Kidney (tissue), 14 donors: ENCODE measurements around the gene CMIP. TPM values are rescaled to one million over a fixed set of nuclear protein-coding genes. Genes with fewer than 3 reads are reported as not detected.

Experiments
- DNase-seq, 5 donors: peaks; one replicate each; pipeline ENCODE4 v3.0.0-alpha.2; 2013 to 2020
- FAIRE-seq: peaks from 2 replicates; lab custom pipeline; 2012; peaks lifted over from hg19 to GRCh38; lab: Jason Lieb, UNC
- H3K27ac ChIP-seq, 2 donors: one replicate each; pipeline ENCODE4 v1.7.0; 2013; ENCODE audit warnings: low read depth in 2 of 2, low read length in 2 of 2, inconsistent platforms in 1 of 2
- H3K27me3 ChIP-seq: one replicate; pipeline ENCODE4 v1.7.1; 2013; ENCODE audit warnings: low read length, inconsistent platforms; ENCODE audit not compliant: control insufficient read depth, insufficient read depth
- H3K36me3 ChIP-seq, 3 donors: one replicate each; pipeline versions ENCODE4 v1.7.0 to v1.7.1; 2013; ENCODE audit warnings: low read length in 3 of 3, control low read depth in 1 of 3, inconsistent platforms in 1 of 3; ENCODE audit not compliant: insufficient read depth in 3 of 3, control insufficient read depth in 2 of 3
- H3K4me1 ChIP-seq, 3 donors: one replicate each; pipeline versions ENCODE4 v1.7.0 to v1.7.1; 2013; ENCODE audit warnings: low read length in 3 of 3, inconsistent platforms in 1 of 3, low read depth in 1 of 3; ENCODE audit not compliant: control insufficient read depth in 2 of 3, insufficient read depth in 2 of 3
- H3K4me3 ChIP-seq, 3 donors: one replicate each; pipeline versions ENCODE4 v1.7.0 to v1.8.1; 2013; ENCODE audit warnings: low read length in 3 of 3, control low read depth in 1 of 3, inconsistent platforms in 1 of 3
- H3K9ac ChIP-seq, 3 donors: one replicate each; pipeline versions ENCODE4 v1.7.0 to v1.7.1; 2013; ENCODE audit warnings: low read length in 3 of 3, control low read depth in 1 of 3, inconsistent platforms in 1 of 3
- H3K9me3 ChIP-seq, 3 donors: one replicate each; pipeline versions ENCODE4 v1.7.0 to v1.7.1; 2013; ENCODE audit warnings: low read length in 3 of 3, control low read depth in 1 of 3, inconsistent platforms in 1 of 3; ENCODE audit not compliant: control insufficient read depth in 2 of 3, insufficient read depth in 1 of 3
- intact Hi-C: fragments of 100-400 bp; cut with DNase I; formaldehyde crosslinking; loops from one replicate; pipeline ENCODE4 v1.11.1; 2022
- polyA plus RNA-seq: library from polyadenylated mRNA; stranded (reverse); fragments of 350-450 nt; fragmentation: Illumina TruSeq; extraction: RNeasy Lipid Tissue Mini Kit (QIAGEN cat#74804); gene quantifications from one replicate; pipeline ENCODE4 v1.2.3, GENCODE V29; 2014; ENCODE audit warnings: low read depth, low replicate concordance; ENCODE audit not compliant: insufficient read depth
- total RNA-seq: library from RNA; stranded (reverse); fragmentation: NEBNext Ultra II Directional; extraction: Animal tissue kit (Norgen Biotek cat#: 25700); gene quantifications from one replicate; pipeline ENCODE4 v1.2.1, GENCODE V29; 2021
- TF ChIP-seq, protein P1 (sequence below): IDR thresholded peaks from 3 replicates; pipeline ENCODE4 v1.5.1; 2012; ENCODE audit warnings: mild to moderate bottlenecking, moderate library complexity, borderline replicate concordance; ENCODE audit not compliant: insufficient read depth; ENCODE audit errors: extremely low read depth
- donor health status: control.
- donor health status: control.
- donor health status: control.
- donor health status: control.
- donor health status: control.
- donor health status: DM: yes; HTN: yes; CAD: no.
- donor health status: Normal renal cell carcinoma (clear cell type).

Gene CMIP
- total and polyA plus RNA-seq, 2 donors from 2014 or later = 16.6 to 65.7 TPM

DNA sequence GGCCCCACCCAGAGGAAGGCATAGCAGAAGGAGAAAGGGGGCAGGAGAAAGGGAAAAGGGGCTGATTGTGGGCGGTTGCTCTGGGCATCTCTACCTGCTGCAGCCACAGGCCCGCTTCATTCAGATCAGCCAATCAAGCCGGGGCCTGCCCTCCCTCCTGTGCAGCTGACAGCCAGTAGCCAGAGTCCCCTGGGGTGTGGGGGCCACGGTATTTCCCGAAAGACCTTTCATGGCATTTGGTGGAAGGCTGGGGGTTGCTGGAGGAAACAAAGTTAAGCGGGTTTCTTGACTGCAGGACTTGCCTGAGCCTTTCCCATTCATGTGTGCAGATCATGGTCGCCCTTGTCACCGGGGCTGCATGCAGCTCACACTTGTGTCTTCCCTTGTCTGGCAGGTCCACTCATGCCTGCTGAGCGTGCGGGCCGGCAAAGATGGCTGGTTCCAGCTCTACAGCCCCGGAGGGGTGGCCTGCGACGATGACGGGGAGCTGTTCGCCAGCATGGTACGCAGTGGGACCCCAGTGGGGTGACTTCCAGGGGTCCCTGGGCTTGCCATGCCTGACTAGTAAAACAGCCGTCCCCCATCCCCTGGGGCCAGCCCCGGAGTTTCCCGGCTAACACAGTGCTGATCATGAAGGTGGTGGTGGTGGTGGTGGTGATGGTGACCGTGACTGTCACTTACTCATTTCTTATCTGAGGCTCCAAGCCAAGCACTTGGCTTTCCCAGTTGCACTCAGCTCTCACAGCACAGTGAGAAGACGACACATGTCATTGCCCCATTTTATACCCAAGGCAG, 251.8 kb downstream of the CMIP start:
- no peak overlapping the region for H3K27ac ChIP-seq
- intact Hi-C loops = no loop called here
- H3K4me3 ChIP-seq = no peak overlapping the region
- no peak overlapping the region for H3K9ac ChIP-seq
- H3K36me3 ChIP-seq = peaks cover 0 to 46% (median 21%) of the 10 kb centered on the region in 3 donors
- TF ChIP-seq, protein P1, sequence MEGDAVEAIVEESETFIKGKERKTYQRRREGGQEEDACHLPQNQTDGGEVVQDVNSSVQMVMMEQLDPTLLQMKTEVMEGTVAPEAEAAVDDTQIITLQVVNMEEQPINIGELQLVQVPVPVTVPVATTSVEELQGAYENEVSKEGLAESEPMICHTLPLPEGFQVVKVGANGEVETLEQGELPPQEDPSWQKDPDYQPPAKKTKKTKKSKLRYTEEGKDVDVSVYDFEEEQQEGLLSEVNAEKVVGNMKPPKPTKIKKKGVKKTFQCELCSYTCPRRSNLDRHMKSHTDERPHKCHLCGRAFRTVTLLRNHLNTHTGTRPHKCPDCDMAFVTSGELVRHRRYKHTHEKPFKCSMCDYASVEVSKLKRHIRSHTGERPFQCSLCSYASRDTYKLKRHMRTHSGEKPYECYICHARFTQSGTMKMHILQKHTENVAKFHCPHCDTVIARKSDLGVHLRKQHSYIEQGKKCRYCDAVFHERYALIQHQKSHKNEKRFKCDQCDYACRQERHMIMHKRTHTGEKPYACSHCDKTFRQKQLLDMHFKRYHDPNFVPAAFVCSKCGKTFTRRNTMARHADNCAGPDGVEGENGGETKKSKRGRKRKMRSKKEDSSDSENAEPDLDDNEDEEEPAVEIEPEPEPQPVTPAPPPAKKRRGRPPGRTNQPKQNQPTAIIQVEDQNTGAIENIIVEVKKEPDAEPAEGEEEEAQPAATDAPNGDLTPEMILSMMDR = no peak
- no peak for FAIRE-seq
- no peaks in the 10 kb centered on the region for H3K4me1 ChIP-seq
- H3K9me3 ChIP-seq = no peaks in the 10 kb centered on the region
- no peaks in the 10 kb centered on the region for H3K27me3 ChIP-seq
- no peak for DNase-seq

DNA sequence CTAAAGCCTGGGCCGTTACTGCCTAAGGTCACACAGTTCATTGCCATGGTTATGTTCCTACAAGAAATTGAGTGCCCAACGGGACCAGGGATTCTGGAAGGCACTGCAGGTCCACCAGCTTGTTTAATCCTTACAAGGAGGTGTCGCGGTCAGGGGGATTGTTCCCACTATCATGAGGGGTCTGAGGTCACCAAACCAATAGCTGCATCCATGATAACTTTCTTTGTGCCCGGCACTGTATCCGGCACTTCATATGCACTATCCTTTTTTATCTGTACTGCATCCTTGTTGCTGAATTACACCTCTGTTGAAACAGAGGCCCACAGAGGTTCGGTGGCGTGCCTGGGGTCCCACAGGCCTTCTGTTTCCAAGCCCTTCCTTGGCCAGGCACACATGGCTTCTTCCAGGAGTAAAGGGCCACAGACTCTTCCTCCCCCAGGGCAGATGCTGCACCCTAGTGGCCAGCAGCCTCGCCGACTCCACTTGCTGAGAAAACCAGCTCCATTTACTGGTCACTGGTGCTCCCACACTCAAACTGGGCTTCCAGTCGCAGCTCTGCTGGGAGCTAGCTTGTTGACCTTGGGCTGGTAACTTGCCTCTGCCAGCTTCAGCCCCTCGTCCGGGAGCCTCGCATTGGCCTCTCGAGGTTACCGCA, 252.5 kb downstream of the CMIP start:
- intact Hi-C loops = no loop called here
- DNase-seq (peak in 3 of 5 donors; percentile 37 to 74 (median 45)), FAIRE-seq (no peak)
- Histone ChIP-seq H3K9me3 (no peaks in the 10 kb centered on the region), H3K36me3 (peaks cover 0 to 47% (median 27%) of the 10 kb centered on the region in 3 donors), H3K4me1 (no peaks in the 10 kb centered on the region), H3K9ac (no peak overlapping the region), H3K4me3 (no peak overlapping the region), H3K27me3 (no peaks in the 10 kb centered on the region), H3K27ac (no peak overlapping the region)
- TF ChIP-seq, protein P1 = peak; percentile 46

DNA sequence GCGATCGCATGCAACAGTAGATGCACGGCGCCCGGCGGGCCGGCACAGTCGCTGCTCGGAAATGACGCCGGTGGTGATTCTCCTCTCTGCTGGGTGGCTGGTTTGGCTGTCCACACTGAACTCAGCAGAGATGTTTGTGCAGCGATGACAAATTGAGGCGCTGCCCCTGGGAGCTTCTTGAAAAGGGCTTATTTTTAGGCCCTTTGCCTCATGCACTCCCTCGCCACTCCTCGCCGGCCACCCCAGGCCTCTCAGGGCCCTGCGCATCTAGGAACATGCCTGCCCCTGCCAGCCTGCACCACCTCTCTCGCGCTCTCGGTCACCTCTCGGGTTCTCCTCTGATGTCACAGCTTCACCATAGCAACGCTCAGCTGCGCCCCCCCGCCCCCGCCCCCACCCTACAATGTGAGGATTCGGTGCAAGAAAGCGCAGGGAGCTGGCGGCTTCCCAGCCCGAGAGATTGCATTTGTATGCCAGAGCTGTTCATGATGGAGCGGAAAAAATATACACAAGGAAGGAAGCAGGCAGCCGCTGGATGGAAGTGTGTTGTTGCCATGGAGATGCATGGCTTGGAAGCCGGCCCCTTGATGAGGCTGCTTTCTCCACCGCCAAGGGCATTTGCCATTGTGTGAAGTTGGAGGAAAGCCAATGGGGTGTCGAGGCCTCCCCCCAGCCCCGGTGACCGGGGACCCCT, 253.2 kb downstream of the CMIP start:
- DNase-seq (peak in 3 of 5 donors; percentile 34 to 70 (median 66)), FAIRE-seq (no peak)
- no peak overlapping the region for H3K9ac ChIP-seq
- no peaks in the 10 kb centered on the region for H3K4me1 ChIP-seq
- H3K9me3 ChIP-seq = no peaks in the 10 kb centered on the region
- H3K27ac ChIP-seq = no peak overlapping the region
- H3K36me3 ChIP-seq = peaks cover 0 to 47% (median 28%) of the 10 kb centered on the region in 3 donors
- H3K4me3 ChIP-seq = no peak overlapping the region
- intact Hi-C loops = no loop called here
- H3K27me3 ChIP-seq = no peaks in the 10 kb centered on the region
- TF ChIP-seq, protein P1 = no peak
